Loucy (cell line): ENCODE results near the gene SERPINI2.

Source experiments
- H2AFZ ChIP-seq: fragments of 200-600 bp; sonication (generic); 2 replicates; pipeline ENCODE4 v1.6.0; 2016; ENCODE audit warnings: antibody characterized with exemption, mild to moderate bottlenecking, low read length, moderate library complexity
- H3F3A ChIP-seq: fragments of 200-600 bp; 2 replicates; pipeline ENCODE4 v1.6.0; 2016; ENCODE audit warnings: antibody characterized with exemption, low read depth, mild to moderate bottlenecking
- H3K27me3 ChIP-seq: fragments of 200-600 bp; sonication (generic); 2 replicates; pipeline ENCODE4 v1.6.1; 2014; ENCODE audit warnings: low read length, mild to moderate bottlenecking; ENCODE audit not compliant: insufficient read depth, poor library complexity, severe bottlenecking
- H3K36me3 ChIP-seq: fragments of 200-600 bp; sonication (generic); 2 replicates; pipeline ENCODE4 v1.6.1; 2016; ENCODE audit warnings: low read length; ENCODE audit not compliant: insufficient read depth
- H3K4me1 ChIP-seq: fragments of 200-600 bp; sonication (generic); 2 replicates; pipeline ENCODE4 v1.5.1; 2014; ENCODE audit warnings: low read length, mild to moderate bottlenecking; ENCODE audit not compliant: insufficient read depth, poor library complexity, severe bottlenecking
- H3K4me2 ChIP-seq: fragments of 200-600 bp; sonication (generic); 2 replicates; pipeline ENCODE4 v1.6.0; 2014; ENCODE audit warnings: antibody characterized with exemption, low read length, low read depth, mild to moderate bottlenecking; ENCODE audit not compliant: poor library complexity, severe bottlenecking
- H3K4me3 ChIP-seq: fragments of 200-600 bp; sonication (generic); 2 replicates; pipeline ENCODE4 v1.5.1; 2014; ENCODE audit warnings: low read length, mild to moderate bottlenecking, mixed read lengths; ENCODE audit not compliant: poor library complexity, severe bottlenecking
- H3K79me2 ChIP-seq: fragments of 200-600 bp; sonication (generic); 2 replicates; pipeline ENCODE4 v1.6.1; 2014; ENCODE audit warnings: low read length; ENCODE audit not compliant: insufficient read depth
- H3K9ac ChIP-seq: fragments of 200-600 bp; sonication (generic); 2 replicates; pipeline ENCODE4 v1.6.0; 2014; ENCODE audit warnings: mild to moderate bottlenecking, low read depth, low read length, moderate library complexity; ENCODE audit not compliant: poor library complexity, severe bottlenecking
- H3K9me2 ChIP-seq: fragments of 200-600 bp; sonication (generic); replicated peaks from 2 replicates; pipeline ENCODE4 v1.6.1; 2016; ENCODE audit warnings: low read depth, low read length, mixed read lengths
- H3K9me3 ChIP-seq: fragments of 200-600 bp; sonication (generic); 2 replicates; pipeline ENCODE4 v1.6.1; 2014; ENCODE audit warnings: mild to moderate bottlenecking, antibody characterized with exemption, low read length, low read depth; ENCODE audit not compliant: insufficient read depth
- H4K20me1 ChIP-seq: fragments of 200-600 bp; sonication (generic); 2 replicates; pipeline ENCODE4 v1.6.0; 2014; ENCODE audit warnings: antibody characterized with exemption, low read length, mild to moderate bottlenecking; ENCODE audit not compliant: insufficient read depth, poor library complexity, severe bottlenecking
- EZH2phosphoT487 ChIP-seq: fragments of 200-600 bp; IDR thresholded peaks from 2 replicates; pipeline ENCODE4 v1.6.1; 2018; ENCODE audit warnings: antibody characterized with exemption, mild to moderate bottlenecking, moderate library complexity, borderline replicate concordance
- TF ChIP-seq, protein P1 (sequence below): fragments of 200-600 bp; sonication (generic); conservative IDR thresholded peaks from 2 replicates; pipeline ENCODE4 v1.5.1; 2014; ENCODE audit warnings: mild to moderate bottlenecking, antibody characterized with exemption, low read length

The SERPINI2 gene, protein sequence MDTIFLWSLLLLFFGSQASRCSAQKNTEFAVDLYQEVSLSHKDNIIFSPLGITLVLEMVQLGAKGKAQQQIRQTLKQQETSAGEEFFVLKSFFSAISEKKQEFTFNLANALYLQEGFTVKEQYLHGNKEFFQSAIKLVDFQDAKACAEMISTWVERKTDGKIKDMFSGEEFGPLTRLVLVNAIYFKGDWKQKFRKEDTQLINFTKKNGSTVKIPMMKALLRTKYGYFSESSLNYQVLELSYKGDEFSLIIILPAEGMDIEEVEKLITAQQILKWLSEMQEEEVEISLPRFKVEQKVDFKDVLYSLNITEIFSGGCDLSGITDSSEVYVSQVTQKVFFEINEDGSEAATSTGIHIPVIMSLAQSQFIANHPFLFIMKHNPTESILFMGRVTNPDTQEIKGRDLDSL

DNA sequence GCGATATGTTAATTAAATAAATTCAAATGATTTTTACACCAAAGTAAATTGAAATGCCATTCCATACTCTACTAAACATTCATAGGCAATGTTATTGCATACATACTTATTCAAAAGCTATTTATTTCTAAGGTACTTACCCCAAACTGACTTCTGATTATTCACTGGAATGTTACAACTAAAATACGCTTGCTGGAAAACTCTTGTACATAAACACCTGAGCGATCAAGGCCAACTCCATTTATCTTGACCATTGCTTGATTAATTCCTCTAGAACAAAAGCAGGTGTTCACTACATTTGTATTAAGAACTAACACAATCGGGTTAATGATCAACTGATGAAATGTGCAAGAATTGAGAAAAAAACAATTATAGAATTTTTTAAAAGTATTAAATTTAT lies at the start of gene SERPINI2:
TSS of gene SERPINI2 (minus strand) at position 180 of the 400 bp plus-strand sequence. CDS start 2,208 bp downstream, outside the sequence.
- Histone ChIP-seq H3K79me2 (no peaks in the 10 kb centered on the region), H3K36me3 (no peaks in the 10 kb centered on the region), H3K27me3 (no peaks in the 10 kb centered on the region), H3K4me3 (no peak within 1 kb of the TSS), H3K4me2 (no peak within 1 kb of the TSS), H3K9me2 (0 out of 2 replicates have a peak, but pooled peaks cover 3% of the 10 kb centered on the region), H3K9ac (no peak within 1 kb of the TSS), H2AFZ (no peak within 1 kb of the TSS), H3K9me3 (no peaks in the 10 kb centered on the region), H3F3A (no peaks in the 10 kb centered on the region), H3K4me1 (no peaks in the 10 kb centered on the region), H4K20me1 (no peaks in the 10 kb centered on the region)
- TF ChIP-seq, protein P1, sequence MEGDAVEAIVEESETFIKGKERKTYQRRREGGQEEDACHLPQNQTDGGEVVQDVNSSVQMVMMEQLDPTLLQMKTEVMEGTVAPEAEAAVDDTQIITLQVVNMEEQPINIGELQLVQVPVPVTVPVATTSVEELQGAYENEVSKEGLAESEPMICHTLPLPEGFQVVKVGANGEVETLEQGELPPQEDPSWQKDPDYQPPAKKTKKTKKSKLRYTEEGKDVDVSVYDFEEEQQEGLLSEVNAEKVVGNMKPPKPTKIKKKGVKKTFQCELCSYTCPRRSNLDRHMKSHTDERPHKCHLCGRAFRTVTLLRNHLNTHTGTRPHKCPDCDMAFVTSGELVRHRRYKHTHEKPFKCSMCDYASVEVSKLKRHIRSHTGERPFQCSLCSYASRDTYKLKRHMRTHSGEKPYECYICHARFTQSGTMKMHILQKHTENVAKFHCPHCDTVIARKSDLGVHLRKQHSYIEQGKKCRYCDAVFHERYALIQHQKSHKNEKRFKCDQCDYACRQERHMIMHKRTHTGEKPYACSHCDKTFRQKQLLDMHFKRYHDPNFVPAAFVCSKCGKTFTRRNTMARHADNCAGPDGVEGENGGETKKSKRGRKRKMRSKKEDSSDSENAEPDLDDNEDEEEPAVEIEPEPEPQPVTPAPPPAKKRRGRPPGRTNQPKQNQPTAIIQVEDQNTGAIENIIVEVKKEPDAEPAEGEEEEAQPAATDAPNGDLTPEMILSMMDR, result no peak

GRCh38 chr3:167521006-167521355 lies 47.1 kb upstream of the SERPINI2 start:
- H2AFZ ChIP-seq, result no peak overlapping the region
- H3K4me1 ChIP-seq, result no peaks in the 10 kb centered on the region
- H3K9me3 ChIP-seq, result no peaks in the 10 kb centered on the region
- TF ChIP-seq, protein P1, result no peak
- no peak for TF ChIP-seq EZH2phosphoT487
- H3F3A ChIP-seq, result no peaks in the 10 kb centered on the region
- no peaks in the 10 kb centered on the region for H3K27me3 ChIP-seq
- H3K9me2 ChIP-seq, result no peaks in the 10 kb centered on the region
- no peak overlapping the region for H3K9ac ChIP-seq
- H3K79me2 ChIP-seq, result no peaks in the 10 kb centered on the region
- no peaks in the 10 kb centered on the region for H4K20me1 ChIP-seq
- H3K4me2 ChIP-seq, result no peak overlapping the region
- no peaks in the 10 kb centered on the region for H3K36me3 ChIP-seq
- no peak overlapping the region for H3K4me3 ChIP-seq

DNA sequence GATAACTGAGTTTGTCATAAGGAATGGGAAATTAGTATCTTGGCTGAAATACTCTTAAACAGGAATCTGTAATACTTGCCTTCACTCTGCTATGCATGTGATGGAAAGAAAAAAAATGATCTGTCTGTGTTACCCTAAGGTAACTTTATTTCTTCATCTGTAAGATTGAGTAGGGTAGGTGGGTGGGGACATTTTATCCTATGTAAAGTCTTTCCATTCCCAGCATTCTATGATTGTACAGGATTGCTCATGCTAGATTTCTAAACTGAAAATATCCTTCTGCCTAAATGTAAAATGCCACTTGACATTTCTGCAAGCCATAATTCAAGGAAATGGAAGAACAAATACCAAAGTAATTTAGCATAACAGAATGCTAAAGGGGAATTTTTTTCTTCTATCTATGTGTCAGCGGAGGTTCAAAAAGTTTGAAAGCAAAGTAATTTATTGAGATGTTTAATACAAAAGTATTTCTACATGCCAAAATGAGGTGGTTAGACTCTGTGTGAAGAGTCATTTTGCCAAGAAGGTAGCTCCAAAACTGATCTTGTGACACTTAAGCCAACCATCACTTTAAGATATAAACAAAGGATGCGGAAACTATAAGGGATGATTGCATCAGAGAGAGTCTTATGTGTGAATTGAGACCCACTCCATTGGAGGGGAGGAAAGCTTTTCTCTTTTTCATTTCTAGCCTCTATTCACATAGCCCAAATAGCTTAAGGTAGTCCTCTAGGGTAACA lies 46.6 kb upstream of the SERPINI2 start:
- H3K9me2 ChIP-seq, result no peaks in the 10 kb centered on the region
- no peak overlapping the region for H3K4me3 ChIP-seq
- no peaks in the 10 kb centered on the region for H3K27me3 ChIP-seq
- H3F3A ChIP-seq, result no peaks in the 10 kb centered on the region
- H3K9me3 ChIP-seq, result no peaks in the 10 kb centered on the region
- no peaks in the 10 kb centered on the region for H4K20me1 ChIP-seq
- no peak overlapping the region for H2AFZ ChIP-seq
- no peak for TF ChIP-seq EZH2phosphoT487
- TF ChIP-seq, protein P1, result no peak
- no peaks in the 10 kb centered on the region for H3K79me2 ChIP-seq
- H3K36me3 ChIP-seq, result no peaks in the 10 kb centered on the region
- H3K9ac ChIP-seq, result no peak overlapping the region
- H3K4me1 ChIP-seq, result no peaks in the 10 kb centered on the region
- no peak overlapping the region for H3K4me2 ChIP-seq
